NCI-H128 (cell line): ENCODE measurements around the gene LZTFL1.
"Not testable (repeated sequence)": the region's sequence is repeated elsewhere in the genome, so short reads cannot be mapped to it uniquely, and the experiment has no call there.

Source experiments
- DNase-seq: peaks from one replicate; lab custom pipeline; 2025; ENCODE audit not compliant: unreplicated experiment; lab: John Stamatoyannopoulos, UW

The LZTFL1 gene

GRCh38 chr3:45865563-45865962, 23.6 kb upstream of the LZTFL1 start:
- no peak for DNase-seq

- DNase-seq, result peak; percentile 13
These were observed 23.0 kb upstream of the LZTFL1 start for GRCh38 chr3:45864760-45865519.

DNA sequence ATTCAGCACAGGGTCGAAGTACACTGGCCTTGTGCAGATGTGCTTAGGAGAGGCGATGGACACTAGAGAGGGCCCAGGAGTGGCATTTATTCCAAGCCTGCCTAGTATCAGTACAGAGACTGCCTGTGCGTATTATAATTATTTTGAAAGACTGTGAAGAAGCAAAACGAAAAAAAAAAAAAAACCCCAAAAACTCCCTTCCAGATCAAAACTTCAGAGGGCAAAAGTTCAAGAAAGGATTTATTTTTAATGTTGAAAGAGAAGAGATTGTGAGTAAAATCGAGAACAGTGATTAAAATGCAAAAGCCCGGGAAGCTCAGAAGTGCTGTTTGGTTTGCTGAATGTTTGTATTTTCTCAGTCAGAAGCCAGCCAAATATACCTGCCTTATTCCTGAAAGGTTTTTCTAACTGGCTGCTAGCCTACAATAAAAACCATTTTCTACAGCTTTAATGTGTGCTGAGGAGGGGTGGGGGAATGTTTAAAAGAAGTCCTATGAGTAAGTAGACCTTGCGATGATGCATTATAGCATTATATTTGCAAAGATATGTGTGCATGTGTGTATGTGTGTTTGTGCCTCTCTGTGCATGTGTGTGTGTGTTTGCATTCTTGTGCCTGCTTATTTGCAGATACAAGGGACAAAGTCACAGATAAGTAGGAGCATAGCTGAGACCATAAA, 19.3 kb upstream of the LZTFL1 start:
- DNase-seq, result no peak

DNA sequence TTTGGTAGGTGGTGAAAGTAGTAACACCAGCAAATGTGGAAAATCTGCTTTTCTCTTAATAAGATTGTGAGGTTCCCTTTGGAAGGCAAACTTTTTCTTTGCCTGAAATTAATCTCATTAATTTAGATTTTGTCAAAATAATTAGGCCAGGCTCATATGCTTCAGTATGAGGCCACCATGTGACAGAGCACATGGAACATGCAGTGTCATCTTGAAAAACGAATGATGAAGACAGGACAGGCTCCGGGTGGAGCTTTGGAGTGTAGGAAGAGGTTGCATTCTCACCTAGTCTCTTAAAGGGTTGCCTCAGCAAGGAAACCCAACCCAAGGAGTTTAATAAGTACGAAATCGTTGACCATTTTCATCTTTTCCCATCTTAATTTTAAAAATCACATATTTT, 18.6 kb upstream of the LZTFL1 start:
- DNase-seq, result no peak

- no peak for DNase-seq
These were observed 17.1 kb upstream of the LZTFL1 start for GRCh38 chr3:45858809-45859543.

- not testable (repeated sequence) for DNase-seq
These were observed 15.1 kb upstream of the LZTFL1 start for GRCh38 chr3:45857024-45857423.

DNA sequence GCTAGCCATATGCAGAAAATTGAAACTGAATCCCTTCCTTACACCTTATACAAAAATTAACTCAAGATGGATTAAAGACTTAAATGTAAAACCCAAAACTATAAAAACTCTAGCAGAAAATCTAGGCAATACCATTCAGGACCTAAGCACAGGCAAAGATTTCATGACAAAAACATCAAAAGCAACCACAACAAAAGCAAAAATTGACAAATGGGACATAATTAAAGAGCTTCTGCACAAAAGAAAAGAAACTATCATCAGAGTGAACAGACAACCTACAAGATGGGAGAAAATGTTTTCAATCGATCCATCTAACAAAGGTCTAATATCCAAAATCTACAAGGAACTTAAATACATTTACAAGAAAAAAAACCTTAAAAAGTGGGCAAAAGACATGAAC, 14.4 kb upstream of the LZTFL1 start:
- DNase-seq, result not testable (repeated sequence)

DNA sequence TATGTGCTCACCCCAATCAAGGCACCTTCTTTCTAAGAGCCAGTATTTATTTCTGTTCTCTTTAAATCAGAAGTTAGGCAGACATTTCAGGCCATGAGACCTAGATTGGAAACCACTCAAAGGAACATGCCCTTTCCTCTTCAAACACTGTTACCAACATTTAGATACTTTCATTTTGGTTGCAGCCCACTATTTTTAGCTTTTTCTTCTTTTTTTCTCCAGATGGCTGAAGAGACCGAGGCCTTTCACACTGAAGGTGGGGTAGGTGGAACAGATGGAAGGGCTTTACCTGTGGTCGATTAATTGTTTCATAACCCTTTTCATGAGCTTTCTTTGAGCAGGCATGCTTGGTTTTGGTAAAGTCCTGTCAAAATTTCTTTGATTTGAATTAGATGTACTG, 10.9 kb upstream of the LZTFL1 start:
- no peak for DNase-seq

DNA sequence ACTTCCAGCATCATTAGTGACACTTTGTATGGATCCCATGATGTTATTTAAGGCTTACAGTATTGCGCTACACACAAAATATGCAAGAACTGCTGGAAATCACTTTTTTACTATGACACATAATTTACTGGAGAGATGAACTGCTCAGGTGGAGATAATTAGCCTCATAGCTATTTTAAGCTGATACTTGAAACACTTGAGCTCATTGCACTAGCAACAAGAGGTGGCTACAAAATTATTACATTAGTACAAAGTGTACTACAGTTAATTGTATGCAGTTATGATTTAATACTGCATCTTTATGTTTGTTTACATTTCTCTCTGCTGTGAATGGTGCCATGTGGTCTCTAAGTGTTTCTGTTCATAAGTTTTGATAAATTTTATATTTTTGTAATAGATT, 6.5 kb upstream of the LZTFL1 start:
- no peak for DNase-seq

GRCh38 chr3:45844616-45845015, 2.7 kb upstream of the LZTFL1 start:
- no peak for DNase-seq

DNA sequence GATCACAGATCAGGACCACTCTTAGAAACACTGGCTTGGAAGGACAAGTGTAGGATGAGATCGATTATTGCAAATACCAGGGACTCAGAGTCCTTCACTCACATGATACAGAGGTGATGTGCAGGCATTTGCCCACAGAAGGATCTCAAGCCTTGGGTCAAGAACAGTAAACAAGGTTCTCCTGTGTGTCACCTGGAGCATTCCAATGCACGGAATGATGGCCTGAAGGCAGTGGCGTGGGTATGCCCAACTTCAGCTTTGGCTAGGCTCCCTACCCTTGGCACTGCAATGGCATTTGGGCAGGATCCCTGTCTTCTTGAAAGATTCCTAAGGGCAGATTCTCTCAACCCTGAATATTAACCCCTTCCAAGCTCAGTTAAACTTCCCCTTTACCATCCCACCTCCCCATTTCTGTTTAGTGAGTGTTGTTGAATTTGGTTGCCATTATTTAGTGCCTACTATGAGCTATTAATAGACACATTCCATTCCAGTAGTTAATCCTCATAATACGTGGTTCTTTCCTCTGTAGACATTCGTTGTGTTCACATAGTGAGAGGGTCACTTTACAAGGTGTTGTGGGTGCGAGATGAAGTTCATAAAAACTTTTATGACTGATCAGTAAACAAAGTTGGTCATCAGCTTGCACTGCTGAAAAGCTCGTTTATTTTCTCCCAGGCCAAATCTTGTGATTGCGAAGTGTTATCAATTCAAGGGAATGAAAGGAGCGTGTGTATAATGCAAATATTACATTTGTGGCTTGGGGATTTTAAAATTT, 1.1 kb upstream of the LZTFL1 start:
- DNase-seq, result no peak

- no peak for DNase-seq
These were observed 531 bp downstream of the LZTFL1 start for GRCh38 chr3:45841420-45841756.

DNA sequence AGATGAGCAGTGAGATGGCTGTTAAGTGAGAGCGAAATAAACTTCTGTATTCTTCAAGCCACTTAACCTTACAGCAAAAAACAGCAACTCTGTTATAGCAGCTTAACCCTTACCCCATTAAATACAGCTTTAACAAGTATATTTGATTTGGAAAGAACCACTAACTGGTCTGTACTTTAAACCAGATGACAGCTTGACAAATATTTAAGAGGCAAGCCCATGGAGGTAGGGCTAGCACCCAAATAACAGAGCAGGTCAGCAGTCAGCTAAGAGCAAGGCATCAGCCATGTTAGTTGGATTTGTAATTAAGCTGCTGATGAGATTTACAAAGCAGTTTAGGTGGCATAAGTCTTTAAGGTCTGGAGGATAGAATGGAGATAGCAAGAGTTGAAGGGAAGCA, 3.5 kb downstream of the LZTFL1 start:
- no peak for DNase-seq

DNA sequence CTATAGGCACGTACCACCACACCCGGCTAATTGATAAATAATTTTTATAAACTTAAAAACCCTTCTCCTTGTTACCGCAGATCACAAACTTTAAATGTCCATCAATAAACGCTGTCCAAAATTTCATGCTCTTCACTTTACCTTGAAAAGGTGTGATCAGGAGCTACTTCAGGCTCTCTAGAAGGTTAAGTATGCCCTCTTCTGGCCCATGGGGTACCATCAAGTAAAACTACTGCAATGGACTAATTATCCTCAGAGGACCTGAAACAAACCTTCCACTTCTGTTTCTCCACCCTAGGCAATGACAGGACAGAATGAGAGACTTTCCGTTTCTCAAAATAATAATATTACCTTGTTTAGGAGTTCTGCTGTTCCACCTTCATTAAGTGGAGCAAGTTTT, 9.2 kb downstream of the LZTFL1 start:
- no peak for DNase-seq

- DNase-seq, result no peak
These were observed 11.8 kb downstream of the LZTFL1 start for GRCh38 chr3:45830121-45830520.

DNA sequence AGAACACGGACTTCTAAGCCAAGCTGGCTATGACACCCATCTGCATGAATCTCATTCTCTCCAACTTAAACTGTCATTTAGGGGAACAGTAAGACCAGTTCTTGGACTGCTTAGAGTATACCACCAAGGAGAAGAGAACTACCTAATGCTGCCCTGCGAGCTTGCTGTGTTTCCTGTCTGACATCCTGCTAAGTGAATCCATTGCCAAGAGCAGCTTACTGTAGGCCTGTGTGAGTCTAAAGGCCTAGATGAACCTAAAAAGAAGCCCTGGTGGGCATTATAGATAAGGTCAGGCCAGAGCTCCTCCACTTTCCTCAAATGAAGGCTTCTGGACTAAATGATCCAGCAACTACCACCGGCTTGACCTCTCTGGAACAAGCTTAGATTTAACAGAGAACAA, 15.0 kb downstream of the LZTFL1 start:
- DNase-seq, result no peak

GRCh38 chr3:45826321-45826720, 15.6 kb downstream of the LZTFL1 start:
- no peak for DNase-seq

- no peak for DNase-seq
These were observed 20.8 kb downstream of the LZTFL1 start for GRCh38 chr3:45821127-45821526.

DNA sequence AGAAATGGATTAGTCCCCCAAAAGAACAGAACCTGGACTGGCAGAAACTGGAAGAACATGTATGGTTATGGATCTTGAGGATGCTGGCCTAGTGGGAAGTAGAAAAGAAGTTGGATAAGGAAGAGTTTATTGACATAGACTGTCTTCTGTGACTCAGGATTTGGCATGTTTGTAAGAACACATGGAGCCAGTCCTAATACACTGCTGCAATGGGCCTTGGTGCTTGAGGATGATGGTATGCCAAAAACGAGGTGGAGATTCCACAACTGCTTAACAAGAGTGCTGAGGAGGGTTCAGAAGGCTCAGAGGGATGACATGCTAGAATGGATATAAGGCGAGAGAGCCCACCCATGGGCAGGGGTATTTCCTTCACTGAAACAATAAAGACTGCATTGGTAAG, 22.4 kb downstream of the LZTFL1 start:
- DNase-seq, result no peak

- no peak for DNase-seq
These were observed 23.9 kb downstream of the LZTFL1 start for GRCh38 chr3:45817831-45818522.

- DNase-seq, result no peak
These were observed 25.4 kb downstream of the LZTFL1 start for GRCh38 chr3:45816544-45816943.
